Endometrial microvascular endothelial cells (primary cell): ENCODE data around the gene PAIP2. TPM values are rescaled to one million over a fixed set of nuclear protein-coding genes. Genes with fewer than 3 reads are reported as not detected.

Source experiments
- total RNA-seq: library from RNA; depleted of rRNA; stranded (reverse); fragments of >200 nt; gene quantifications from one replicate; pipeline ENCODE4 v1.2.3, GENCODE V29; 2015; ENCODE audit errors: inconsistent ontology term

The PAIP2 gene
- total RNA-seq, 1 donor from 2014 or later: 61.8 TPM

Other genes with a start within 250 kb of the PAIP2 start
- 42.6 TPM for gene SIL1, start 143.5 kb upstream of the PAIP2 start, total RNA-seq
- 179 TPM for gene MATR3, start 48.1 kb upstream of the PAIP2 start, total RNA-seq
- gene SLC23A1, start 41.4 kb downstream of the PAIP2 start, total RNA-seq: not detected
- gene MZB1, start 48.1 kb downstream of the PAIP2 start, total RNA-seq: not detected
- gene PROB1, start 53.2 kb downstream of the PAIP2 start, total RNA-seq: 1.8 TPM
- 10.4 TPM for gene SPATA24, start 62.2 kb downstream of the PAIP2 start, total RNA-seq
- gene DNAJC18, start 97.7 kb downstream of the PAIP2 start, total RNA-seq: 10.1 TPM
- 417 TPM for gene ECSCR, start 120.9 kb downstream of the PAIP2 start, total RNA-seq
- not detected for gene SMIM33, start 129.2 kb downstream of the PAIP2 start, total RNA-seq
- 37.6 TPM for gene STING1, start 140.9 kb downstream of the PAIP2 start, total RNA-seq
- gene UBE2D2, start 219.5 kb downstream of the PAIP2 start, total RNA-seq: 105 TPM